ENCODE measurements around the gene MAZ.

MAZ gene

DNA sequence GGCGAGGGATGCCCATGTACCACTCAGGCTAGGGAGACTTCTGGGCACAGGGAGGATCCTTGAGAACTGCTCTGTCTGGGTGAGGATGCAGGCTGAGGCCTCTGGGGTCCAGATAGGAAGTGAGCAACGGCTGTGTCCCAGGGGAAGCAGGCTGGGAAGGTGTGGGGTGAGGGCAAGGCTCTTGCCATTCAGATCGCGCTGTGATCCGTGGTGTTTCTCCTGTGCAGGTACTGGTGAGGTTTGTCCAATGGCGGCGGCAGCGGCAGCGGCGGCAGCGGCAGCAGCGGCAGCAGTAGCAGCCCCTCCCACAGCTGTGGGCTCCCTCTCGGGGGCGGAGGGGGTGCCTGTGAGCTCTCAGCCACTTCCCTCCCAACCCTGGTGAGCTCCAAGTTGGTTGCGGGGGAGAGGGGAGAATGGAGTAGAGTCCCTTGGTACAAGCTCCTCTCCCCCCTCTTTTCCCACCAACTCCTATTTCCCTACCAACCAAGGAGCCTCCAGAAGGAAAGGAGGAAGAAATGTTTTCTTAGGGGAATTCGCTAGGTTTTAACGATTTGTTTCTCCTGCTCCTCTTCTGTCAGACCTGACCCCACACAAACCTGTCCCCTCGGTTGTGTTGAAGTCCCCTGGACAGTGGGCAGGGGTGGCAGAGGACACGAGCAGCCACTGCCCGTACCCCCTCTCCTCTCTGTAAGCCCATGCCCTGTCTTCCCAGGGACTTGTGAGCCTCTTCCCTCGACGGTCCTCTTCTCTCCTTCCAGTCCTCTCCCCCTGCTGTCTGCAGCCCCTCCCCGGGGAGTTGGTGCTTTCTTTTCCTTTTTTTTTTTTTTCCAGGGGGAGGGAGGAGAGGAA is 3.7 kb downstream of the MAZ start:
- DNase-seq, result no peak

DNA sequence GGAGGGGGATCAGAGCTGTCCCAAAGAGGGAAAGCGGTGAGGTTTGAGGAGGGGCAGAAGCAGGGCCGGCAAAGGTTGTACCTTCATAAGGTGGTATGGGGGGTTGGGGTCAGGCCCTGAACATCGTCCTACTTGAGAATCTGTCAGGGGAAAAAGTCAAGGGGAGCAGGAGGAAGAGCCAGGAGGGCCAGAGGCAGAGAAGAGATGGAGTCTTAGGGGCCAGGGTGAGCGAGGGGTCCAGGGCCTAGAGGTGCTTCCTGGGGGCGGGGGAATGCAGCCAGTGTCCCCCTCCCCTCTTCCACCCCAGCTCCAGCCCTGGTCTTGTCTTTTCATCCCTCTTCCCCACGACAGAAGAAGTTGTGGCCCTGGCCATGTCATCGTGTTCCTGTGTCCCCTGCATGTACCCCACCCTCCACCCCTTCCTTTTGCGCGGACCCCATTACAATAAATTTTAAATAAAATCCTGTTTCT is 4.4 kb downstream of the MAZ start:
- no peak for DNase-seq

DNA sequence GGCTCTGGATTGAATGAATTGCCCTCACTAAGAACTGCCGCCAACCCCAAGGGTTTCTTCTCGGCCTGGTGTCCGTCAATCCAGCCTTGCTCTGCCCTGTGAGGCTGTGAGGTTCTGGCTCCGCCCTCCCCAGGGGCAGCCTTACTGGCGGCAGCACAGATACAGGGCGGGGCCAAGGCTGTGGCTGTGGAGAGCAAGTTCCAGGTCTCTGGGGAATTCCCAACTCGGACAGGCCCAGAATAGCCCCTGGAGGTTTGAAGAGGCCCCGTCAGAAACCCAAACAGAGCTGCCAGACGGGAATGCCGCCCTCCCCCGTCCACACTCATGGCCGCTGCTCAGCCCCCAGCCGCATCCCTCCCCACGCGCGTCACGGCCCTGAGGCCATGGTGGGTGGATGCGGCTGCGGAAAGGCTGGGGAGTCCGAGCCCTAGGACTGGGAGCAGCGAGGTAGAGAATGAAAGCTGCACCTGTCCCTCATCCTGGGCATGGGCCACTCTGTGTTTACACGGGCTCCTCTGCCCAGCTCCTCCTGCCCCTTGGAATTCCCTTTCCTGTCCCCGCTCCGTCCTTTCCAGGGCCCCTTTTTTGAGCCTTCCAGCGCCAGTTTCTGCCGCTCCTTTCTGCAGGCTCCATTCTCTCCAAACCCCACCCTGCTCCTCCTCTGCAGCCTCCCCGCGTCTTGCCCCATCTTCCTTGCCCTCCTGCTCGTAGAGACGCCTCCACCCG is 5.0 kb downstream of the MAZ start:
- peak; percentile 83 to 92 for DNase-seq

DNA sequence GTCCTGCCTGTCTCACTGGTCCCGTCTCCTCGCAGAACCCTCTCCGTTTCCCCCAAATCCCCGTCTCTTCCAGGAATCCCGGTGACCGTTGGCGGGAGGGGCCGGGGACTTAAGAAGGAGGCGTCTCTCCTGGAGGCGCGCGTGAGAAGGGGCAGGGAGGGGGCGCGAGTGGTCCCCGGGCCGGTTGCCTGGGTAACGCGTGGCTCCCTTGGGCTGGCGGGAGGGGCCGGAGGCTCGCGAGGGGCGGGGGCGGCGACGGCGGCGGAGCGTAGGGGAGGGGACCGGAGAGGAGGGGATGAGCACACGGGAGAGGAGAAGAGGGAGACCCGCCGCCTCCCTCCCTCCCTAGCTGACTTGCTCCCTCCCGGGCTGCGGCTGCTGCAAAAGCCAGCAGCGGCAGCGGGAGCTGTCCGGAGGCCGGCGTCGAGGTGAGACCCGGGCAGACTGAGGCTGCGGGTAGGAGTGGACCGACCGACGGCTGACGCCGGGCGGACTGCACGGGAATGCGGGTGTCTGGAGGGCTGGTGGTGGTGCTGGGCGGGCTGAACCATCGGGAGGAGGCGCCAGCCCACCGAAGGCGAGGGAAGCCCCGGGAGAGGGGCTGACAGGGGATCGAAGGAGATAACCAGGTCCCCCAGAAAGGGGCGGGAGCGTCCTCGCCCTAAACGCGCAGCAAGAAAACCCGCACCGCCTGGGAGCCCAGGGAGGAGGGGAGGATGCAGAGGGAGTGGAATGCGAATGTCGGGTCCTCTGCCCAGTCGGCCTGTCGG is 5.8 kb downstream of the MAZ start, which contains the start of gene PRRT2:
Gene PRRT2, plus strand, starts transcription at position 298 of the 770 bp plus-strand sequence. CDS start 862 bp downstream, outside the sequence.
- DNase-seq, result peak in 1 of 2 donors; percentile 30

DNA sequence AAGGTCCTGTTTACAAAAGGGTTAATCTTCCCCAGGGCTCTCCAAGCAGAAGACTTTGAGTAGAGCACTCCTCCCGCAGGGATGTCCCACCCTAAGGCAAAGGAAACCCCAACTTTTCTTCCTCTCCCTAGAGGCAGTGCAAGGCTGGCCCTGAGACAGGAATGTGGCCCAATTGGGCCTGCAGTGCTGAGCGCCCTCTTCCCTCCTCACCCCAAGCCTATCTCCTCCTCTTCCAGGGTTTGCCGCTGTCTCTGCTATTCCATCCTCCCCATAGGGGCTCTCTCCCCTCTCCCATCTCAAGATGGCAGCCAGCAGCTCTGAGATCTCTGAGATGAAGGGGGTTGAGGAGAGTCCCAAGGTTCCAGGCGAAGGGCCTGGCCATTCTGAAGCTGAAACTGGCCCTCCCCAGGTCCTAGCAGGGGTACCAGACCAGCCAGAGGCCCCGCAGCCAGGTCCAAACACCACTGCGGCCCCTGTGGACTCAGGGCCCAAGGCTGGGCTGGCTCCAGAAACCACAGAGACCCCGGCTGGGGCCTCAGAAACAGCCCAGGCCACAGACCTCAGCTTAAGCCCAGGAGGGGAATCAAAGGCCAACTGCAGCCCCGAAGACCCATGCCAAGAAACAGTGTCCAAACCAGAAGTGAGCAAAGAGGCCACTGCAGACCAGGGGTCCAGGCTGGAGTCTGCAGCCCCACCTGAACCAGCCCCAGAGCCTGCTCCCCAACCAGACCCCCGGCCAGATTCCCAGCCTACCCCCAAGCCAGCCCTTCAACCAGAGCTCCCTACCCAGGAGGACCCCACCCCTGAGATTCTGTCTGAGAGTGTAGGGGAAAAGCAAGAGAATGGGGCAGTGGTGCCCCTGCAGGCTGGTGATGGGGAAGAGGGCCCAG is 6.7 kb downstream of the MAZ start:
- DNase-seq, result no peak

DNA sequence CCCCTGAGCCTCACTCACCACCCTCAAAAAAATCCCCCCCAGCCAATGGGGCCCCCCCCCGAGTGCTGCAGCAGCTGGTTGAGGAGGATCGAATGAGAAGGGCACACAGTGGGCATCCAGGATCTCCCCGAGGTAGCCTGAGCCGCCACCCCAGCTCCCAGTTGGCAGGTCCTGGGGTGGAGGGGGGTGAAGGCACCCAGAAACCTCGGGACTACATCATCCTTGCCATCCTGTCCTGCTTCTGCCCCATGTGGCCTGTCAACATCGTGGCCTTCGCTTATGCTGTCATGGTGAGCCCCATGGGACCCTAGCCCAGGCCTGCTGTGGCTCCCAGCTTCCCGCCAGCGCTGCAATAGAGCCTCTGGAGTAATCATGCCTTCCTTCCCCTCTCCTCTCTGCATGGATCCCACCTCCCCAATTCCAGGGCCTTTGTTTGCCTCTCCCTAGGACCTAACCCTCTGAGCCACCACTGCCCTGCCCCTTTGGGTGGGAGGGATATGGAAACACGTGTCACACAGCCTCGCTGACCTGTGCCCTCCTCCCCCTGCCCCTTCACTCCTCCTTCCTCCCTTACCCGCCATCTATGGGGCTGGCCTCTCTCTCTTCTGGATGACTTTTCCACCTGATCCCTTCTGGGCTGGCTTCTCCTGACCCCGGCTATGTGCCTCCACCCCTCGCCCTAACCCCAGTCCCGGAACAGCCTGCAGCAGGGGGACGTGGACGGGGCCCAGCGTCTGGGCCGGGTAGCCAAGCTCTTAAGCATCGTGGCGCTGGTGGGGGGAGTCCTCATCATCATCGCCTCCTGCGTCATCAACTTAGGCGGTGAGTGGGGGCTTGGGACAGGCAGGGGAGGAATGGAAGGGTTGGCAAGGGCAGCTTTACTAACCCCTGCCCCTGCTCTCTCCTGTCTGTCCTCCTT is 7.6 kb downstream of the MAZ start:
- DNase-seq, result no peak

DNA sequence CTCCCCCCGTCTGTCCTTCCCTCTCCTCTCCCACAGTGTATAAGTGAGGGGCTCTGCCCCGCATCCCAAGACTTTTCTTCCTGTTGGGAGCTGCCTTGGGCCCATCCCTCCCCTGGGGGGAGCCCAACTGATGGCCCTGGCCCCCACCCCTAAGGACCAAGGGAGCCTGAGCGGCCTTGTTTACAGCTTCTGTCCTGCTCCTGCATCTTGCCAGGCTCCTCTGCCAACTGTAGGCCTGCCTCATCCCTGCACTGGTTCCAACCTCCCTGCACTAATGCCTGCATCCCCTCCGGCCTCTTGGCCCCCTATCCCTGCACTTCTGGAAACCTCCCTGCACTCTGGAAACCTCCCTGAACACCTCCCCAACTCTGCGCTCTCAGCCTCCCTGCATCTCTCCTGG is 8.3 kb downstream of the MAZ start:
- no peak for DNase-seq

DNA sequence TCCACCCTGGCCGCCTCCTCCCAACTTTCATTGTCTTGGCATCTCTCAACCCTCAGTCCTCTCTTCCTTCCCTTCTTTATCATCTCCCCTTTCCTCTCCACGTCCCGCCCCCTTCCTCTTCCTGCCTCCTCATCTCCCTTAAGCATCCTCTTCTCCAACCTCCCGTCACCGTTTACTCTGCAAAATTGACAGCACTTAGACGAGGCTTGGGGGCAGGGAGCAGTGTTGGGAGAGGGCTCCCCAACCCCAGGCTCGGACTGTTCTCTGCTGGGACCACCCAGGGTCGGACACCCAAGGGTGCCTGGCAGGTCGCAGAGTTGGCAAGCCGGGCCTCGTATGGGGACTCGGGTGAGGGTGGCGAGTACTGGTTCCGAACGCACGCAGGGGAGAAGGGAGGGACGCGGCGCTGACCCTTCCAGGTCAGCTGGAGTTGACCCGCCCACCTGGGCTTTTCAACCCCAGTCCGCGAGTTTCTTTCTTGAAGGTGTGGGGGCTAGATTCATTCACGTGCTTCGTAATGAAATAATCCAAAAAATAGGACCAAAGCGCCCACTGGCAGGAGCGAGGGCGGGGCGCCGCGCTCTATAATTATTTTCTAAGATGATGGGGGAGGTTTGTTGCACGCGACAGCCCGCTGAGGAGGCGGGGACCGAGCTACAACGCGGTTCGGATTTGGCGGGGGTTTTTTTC is 8.8 kb downstream of the MAZ start:
- no peak for DNase-seq

DNA sequence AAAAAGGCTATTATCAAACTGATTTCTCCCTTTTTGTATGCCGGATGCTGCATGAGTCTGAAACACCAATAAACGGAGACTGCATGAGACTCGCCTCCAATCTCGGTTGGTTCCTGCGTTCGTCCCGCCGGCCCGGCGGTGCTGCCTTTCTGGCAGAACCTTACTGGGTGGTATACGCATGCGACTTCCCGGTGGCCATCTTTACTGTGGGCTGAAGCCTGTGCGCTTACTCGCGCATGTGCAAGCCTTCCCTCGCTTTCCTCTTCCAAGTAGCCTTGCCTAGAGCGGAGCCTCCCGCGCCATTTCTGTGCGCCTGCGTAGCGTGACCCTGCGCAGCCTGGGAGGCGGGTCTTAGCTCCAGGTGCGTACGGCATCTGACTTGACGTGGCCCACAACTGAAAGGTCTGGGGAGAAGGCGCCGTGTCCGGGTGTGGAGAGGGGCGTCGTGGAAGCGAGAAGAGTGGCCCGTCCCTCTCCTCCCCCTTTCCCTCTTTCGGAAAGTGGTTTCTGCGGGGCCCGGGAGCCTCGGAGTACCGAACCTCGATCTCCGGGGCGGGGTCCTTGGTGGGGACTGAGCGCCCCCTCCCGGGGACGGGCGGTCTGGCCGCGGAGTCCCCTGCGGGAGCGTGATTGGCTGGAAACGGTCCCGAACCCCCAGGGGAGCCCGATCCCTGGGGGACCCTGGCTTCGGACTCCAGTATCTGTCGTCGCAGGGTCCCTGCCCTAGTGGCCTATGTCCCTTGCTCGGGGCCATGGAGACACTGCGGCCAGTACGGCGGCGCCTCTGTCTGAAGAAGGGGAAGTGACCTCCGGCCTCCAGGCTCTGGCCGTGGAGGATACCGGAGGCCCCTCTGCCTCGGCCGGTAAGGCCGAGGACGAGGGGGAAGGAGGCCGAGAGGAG is 9.7 kb downstream of the MAZ start, which contains the start of gene PAGR1:
Gene PAGR1, plus strand, starts transcription at position 360 of the 901 bp plus-strand sequence. Its CDS starts 374 bp downstream, at position 734.
- peak; percentile 100 for DNase-seq

DNA sequence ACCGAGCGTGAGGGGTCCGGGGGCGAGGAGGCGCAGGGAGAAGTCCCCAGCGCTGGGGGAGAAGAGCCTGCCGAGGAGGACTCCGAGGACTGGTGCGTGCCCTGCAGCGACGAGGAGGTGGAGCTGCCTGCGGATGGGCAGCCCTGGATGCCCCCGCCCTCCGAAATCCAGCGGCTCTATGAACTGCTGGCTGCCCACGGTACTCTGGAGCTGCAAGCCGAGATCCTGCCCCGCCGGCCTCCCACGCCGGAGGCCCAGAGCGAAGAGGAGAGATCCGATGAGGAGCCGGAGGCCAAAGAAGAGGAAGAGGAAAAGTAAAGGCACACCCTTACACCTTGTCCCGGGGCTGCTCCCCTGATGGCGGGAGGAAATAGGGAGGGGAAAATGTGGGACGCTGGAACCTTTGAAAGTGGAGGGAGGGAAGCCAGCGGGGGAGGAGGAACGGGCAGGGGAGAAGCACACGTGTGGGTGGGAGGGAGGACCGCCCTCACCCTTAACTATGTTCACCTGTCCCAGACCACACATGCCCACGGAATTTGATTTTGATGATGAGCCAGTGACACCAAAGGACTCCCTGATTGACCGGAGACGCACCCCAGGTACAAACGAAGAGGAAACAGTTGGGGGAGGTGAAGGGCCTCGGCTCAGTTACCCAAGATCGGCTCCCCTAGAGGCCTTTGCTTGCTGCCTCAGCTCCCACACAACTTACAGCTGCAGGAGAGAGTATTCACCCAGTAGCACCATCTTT is 10.5 kb downstream of the MAZ start:
- DNase-seq, result peak; percentile 80 to 92

DNA sequence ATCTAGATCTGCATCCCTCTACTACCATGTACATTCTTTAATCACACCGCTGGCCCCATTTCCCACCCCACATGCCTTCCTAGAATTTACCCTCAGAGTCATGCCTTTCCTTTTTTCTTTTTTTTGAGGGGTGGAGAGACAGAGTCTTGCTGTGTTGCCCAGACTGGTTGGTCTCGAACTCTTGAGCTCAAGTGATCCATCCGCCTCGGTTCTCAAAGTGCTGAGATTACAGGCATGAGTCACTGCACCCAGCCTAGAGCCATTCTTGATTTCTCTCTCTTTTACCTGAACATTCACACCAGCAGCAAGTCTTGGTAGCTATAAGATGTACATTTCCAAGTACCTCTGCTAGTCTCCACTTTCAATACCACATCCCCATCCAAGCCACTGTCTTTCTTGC is 11.8 kb downstream of the MAZ start:
- no peak for DNase-seq

DNA sequence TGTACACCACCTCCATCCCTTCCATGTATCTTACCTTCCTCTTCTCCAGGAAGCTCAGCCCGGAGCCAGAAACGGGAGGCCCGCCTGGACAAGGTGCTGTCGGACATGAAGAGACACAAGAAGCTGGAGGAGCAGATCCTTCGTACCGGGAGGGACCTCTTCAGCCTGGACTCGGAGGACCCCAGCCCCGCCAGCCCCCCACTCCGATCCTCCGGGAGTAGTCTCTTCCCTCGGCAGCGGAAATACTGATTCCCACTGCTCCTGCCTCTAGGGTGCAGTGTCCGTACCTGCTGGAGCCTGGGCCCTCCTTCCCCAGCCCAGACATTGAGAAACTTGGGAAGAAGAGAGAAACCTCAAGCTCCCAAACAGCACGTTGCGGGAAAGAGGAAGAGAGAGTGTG is 13.2 kb downstream of the MAZ start:
- no peak for DNase-seq

DNA sequence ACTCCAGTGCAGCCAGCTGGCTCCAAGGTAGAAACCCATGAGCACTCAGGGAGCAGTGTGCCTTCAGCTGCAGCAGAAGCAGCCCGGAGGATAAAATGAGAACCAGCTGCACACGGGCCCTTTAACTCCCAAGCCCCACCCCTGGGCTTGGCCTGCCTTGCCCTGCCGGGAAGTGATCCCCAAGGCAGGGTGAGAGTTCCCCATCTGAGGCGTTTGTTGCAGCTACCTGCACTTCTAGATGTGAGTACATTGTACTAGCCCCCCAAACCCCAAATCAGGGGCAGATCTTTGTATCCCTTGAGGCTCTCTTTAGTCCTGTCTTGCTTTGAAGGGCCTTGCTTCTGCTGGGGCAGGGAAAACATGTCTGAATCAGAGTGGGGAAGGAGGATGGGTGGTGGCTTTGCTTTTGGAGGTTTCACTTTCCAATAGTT is 14.0 kb downstream of the MAZ start, which contains the start of gene MVP:
Gene MVP, plus strand, starts transcription at position 192 of the 431 bp plus-strand sequence. CDS start 10,088 bp downstream, outside the sequence.
- DNase-seq, result peak; percentile 66 to 81

DNA sequence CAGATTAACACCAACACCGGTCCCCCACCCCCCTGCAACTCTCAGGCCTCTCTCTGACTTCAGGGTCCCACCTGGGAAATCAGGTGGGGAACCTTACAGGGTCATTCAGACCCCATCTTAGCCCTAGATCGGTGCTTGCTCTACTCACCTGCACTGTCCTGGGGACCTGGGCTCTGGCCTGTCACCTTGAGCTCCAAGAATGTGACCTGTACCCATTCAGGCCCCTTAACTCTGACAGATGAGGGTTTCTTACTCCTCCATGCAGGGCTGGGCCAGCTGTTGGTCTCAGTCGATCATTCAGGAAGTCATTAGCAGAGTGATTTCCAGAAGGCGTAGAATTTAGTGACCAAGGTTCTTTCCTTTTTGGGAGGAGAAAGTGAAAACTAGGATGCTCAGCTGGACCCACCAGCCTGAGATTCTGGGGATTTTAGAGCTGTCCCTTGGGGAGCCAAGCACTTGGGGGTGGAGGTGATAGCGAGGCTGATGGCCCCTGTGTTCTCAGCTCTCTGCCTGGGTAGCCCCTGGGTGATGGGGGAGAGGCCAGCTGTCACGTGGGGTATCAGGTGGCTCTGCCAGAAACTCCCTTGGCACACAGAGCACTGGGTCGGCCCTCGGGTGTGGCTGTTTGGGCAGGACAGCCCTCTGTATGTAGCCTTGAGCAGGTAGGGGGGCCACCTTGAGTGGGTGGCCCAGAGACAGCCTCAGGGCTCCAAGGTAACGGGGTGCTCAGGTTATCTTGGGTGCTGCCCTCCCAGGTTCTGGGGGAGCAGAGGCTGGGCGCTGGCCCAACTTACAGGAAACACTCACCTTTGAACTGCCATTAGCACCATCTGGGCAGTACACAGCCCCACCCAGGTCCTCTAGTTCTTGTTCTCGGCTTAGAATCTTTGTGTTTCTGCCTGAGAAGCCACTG is 14.7 kb downstream of the MAZ start:
- peak in 1 of 2 donors; percentile 37 for DNase-seq

DNA sequence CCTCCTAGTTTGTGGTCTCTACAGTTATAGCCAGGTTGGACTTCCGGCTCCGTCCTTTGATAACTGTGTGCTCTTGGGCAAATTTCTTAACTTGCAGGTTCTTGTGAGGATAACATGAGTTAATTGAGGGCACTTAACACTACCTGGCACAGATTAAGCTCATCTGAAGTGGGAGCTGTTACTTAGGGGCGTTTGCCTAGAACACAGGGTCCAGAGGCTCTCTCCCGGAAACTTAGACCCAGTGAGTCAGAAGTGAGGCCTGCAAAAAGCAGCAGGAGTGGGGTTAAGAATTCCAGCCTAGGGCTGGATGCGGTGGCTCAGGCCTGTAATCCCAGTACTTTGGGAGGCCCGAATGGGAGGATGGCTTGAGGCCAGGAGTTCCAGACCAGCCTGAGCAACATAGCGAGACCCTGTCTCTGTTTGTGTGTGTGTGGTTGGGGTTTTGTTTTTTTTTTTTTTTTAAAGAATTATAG is 15.3 kb downstream of the MAZ start:
- no peak for DNase-seq

DNA sequence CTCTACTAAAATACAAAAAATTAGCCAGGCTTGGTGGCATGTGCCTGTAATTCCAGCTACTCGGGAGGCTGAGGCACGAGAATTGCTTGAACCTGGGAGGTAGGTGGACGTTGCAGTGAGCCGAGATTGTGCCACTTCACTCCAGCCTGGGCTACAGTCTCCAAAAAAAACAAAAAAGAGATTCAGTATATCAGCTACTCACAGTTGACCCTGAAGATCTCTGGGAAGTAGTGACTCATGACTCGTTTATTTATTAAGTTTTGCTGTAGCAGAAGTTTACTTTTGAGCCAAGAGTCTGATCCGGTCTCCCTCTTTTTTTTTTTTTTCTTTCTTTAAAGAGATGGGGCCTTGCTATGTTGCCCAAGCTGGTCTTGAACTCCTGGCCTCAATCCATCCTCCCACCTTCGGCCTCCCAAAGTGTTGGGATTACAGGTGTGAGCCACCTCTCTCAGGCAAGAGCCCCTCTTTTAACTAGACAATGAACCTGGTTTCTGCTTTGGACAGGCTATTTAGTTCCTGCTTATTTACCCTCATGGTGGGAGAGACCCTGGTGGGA is 18.3 kb downstream of the MAZ start:
- no peak for DNase-seq

Measured in inflammatory macrophage (primary cell).